ENCODE measurements around the gene SCIN. TPM values are rescaled to one million over a fixed set of nuclear protein-coding genes. Genes with fewer than 3 reads are reported as not detected.

Gene SCIN
- total RNA-seq, 1 experiment from 2014 or later: 0.22 TPM

GRCh38 chr7:12701433-12701832, 130.9 kb downstream of the SCIN start:
- DNase-seq (ENCODE audit: low read depth, low spot score): no peak
- Histone ChIP-seq H3K9me3 (ENCODE audit: control insufficient read depth in 1 of 2, insufficient read depth in 1 of 2, low read depth in 1 of 2, low read length in 2 of 2) (peaks cover 0 to 11% of the 10 kb centered on the region in 2 experiments; a peak in 1 of 4 replicates), H4K20me1 (ENCODE audit: insufficient read depth) (no peaks in the 10 kb centered on the region), H3K79me2 (ENCODE audit: insufficient read depth, low read length) (peaks cover 14% of the 10 kb centered on the region), H3K27ac (ENCODE audit: low read depth, low read length) (no peak overlapping the region), H3K4me3 (replicated peaks in 1 of 2; ENCODE audit: low read depth in 1 of 2, low read length in 2 of 2) (no peak overlapping the region), H3K9ac (ENCODE audit: low read length) (no peak overlapping the region), H2AFZ (ENCODE audit: low read depth, low read length, poor library complexity, severe bottlenecking) (no peak overlapping the region), H3K4me2 (ENCODE audit: low read length) (no peak overlapping the region), H3K4me1 (ENCODE audit: control insufficient read depth in 1 of 2, insufficient read depth in 2 of 2, low read length in 2 of 2) (peaks cover 11 to 14% of the 10 kb centered on the region in 2 experiments), H3K9me2 (ENCODE audit: insufficient read depth) (no peaks in the 10 kb centered on the region), H3K36me3 (ENCODE audit: control insufficient read depth in 1 of 2, insufficient read depth in 2 of 2, low read length in 2 of 2) (0 out of 4 replicates have a peak, but pooled peaks cover 0 to 6% of the 10 kb centered on the region in 2 experiments), H3K27me3 (ENCODE audit: insufficient read depth, low read length) (no peaks in the 10 kb centered on the region)
- no peak for ATAC-seq
- ChIA-PET CTCF (no interaction called here), RAD21 (ENCODE audit: low non-redundant PET in 1 of 2, low total read pairs in 2 of 2, uncharacterized antibody in 2 of 2, unreplicated experiment in 2 of 2) (no interaction called here), POLR2A (interaction anchor here (1.7 kb wide), 1 partner anchor 14 kb away, joined by 4 read pairs; the partner anchor contains the start of gene ARL4A)
- TF ChIP-seq YY1 (IDR thresholded peaks at IDR 0.05; ENCODE audit: extremely low read depth, insufficient replicate concordance, low read depth, low read length): no peak
- no peak for TF ChIP-seq EGR1 (IDR thresholded peaks at IDR 0.05; ENCODE audit: low read depth)
- TF ChIP-seq CBX3 (IDR thresholded peaks at IDR 0.05; ENCODE audit: low read depth): peak; percentile 67; the same call in 1 of the 2 replicates
- TF ChIP-seq, protein P1, sequence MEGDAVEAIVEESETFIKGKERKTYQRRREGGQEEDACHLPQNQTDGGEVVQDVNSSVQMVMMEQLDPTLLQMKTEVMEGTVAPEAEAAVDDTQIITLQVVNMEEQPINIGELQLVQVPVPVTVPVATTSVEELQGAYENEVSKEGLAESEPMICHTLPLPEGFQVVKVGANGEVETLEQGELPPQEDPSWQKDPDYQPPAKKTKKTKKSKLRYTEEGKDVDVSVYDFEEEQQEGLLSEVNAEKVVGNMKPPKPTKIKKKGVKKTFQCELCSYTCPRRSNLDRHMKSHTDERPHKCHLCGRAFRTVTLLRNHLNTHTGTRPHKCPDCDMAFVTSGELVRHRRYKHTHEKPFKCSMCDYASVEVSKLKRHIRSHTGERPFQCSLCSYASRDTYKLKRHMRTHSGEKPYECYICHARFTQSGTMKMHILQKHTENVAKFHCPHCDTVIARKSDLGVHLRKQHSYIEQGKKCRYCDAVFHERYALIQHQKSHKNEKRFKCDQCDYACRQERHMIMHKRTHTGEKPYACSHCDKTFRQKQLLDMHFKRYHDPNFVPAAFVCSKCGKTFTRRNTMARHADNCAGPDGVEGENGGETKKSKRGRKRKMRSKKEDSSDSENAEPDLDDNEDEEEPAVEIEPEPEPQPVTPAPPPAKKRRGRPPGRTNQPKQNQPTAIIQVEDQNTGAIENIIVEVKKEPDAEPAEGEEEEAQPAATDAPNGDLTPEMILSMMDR (IDR thresholded peaks at IDR 0.05 in 2 of 3, conservative IDR thresholded peaks at IDR 0.05 in 1 of 3; ENCODE audit: borderline replicate concordance in 1 of 3, insufficient read depth in 1 of 3, low read depth in 2 of 3, low read length in 2 of 3): no peak
- no peak for TF ChIP-seq RAD21 (IDR thresholded peaks at IDR 0.05; ENCODE audit: low read depth)
- no TSS peak for BruUV-seq (replicated peaks)
- intact Hi-C loops (cut with micrococcal nuclease): no loop called here

DNA sequence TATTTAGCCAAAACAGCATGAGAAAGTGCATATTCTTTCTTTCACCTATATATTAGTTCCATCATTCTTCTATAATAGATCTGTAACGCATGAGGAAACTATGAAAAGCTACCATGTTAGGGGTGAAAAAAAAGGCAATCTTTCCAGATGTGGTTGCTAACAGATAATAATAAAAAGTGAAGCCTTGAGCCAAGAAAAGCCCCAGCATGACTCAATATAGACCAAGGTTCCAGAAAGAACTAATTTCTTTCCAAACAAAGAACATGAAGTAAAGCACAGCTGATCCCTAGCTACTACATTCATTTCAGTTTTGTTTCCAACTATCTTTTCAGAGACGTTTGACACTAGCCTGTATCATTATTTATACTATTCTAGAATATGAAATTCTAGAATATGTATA, 133.4 kb downstream of the SCIN start:
- no peaks in the 10 kb centered on the region for H3K27me3 ChIP-seq (ENCODE audit: insufficient read depth, low read length)
- H3K79me2 ChIP-seq (ENCODE audit: insufficient read depth, low read length): peaks cover 7% of the 10 kb centered on the region; the same call in 1 of the 2 replicates
- H3K9me3 ChIP-seq (ENCODE audit: control insufficient read depth in 1 of 2, insufficient read depth in 1 of 2, low read depth in 1 of 2, low read length in 2 of 2): peaks cover 0 to 11% of the 10 kb centered on the region in 2 experiments; a peak in 1 of 4 replicates
- no peaks in the 10 kb centered on the region for H3K9me2 ChIP-seq (ENCODE audit: insufficient read depth)
- H3K4me2 ChIP-seq (ENCODE audit: low read length): no peak overlapping the region
- BruUV-seq (replicated peaks): no TSS peak
- no peaks in the 10 kb centered on the region for H4K20me1 ChIP-seq (ENCODE audit: insufficient read depth)
- H3K9ac ChIP-seq (ENCODE audit: low read length): no peak overlapping the region
- no peak overlapping the region for H3K27ac ChIP-seq (ENCODE audit: low read depth, low read length)
- POLR2A ChIA-PET: interaction anchor here (0.8 kb wide), 1 partner anchor 17 kb away, joined by 3 read pairs; the partner anchor contains the start of gene ARL4A
- H2AFZ ChIP-seq (ENCODE audit: low read depth, low read length, poor library complexity, severe bottlenecking): no peak overlapping the region
- no peak overlapping the region for H3K4me3 ChIP-seq (replicated peaks in 1 of 2; ENCODE audit: low read depth in 1 of 2, low read length in 2 of 2)
- RAD21 ChIA-PET (ENCODE audit: low non-redundant PET in 1 of 2, low total read pairs in 2 of 2, uncharacterized antibody in 2 of 2, unreplicated experiment in 2 of 2): no interaction called here
- DNase-seq (ENCODE audit: low read depth, low spot score) (no peak), ATAC-seq (no peak)
- intact Hi-C loops (cut with micrococcal nuclease): no loop called here
- 0 out of 4 replicates have a peak, but pooled peaks cover 0 to 6% of the 10 kb centered on the region in 2 experiments for H3K36me3 ChIP-seq (ENCODE audit: control insufficient read depth in 1 of 2, insufficient read depth in 2 of 2, low read length in 2 of 2)
- CTCF ChIA-PET: no interaction called here
- H3K4me1 ChIP-seq (ENCODE audit: control insufficient read depth in 1 of 2, insufficient read depth in 2 of 2, low read length in 2 of 2): peaks cover 20 to 25% of the 10 kb centered on the region in 2 experiments
- no peak for TF ChIP-seq MAX (IDR thresholded peaks at IDR 0.05)
- no peak for TF ChIP-seq POLR2A (IDR thresholded peaks at IDR 0.05; ENCODE audit: borderline replicate concordance, extremely low read depth, insufficient read depth, insufficient read length)
- TF ChIP-seq ZBTB33 (IDR thresholded peaks at IDR 0.05; ENCODE audit: extremely low read depth, insufficient replicate concordance, low read length): no peak
- no peak for TF ChIP-seq EZH2 (IDR thresholded peaks at IDR 0.05)
- no peak for TF ChIP-seq REST (IDR thresholded peaks at IDR 0.05; ENCODE audit: low read depth)
- no peak for TF ChIP-seq ZNF274 (IDR thresholded peaks at IDR 0.05; ENCODE audit: low read depth, low read length)
- TF ChIP-seq SRF (IDR thresholded peaks at IDR 0.05; ENCODE audit: low read depth): no peak

Measured in HCT116 (cell line).